Activated T-cell treated with anti-CD3 and anti-CD28 coated beads for 24 hours (primary cell): ENCODE data around the gene CIAO2A.

Experiments
- DNase-seq: peaks from one replicate; pipeline ENCODE4 v3.0.0-alpha.2; 2020; ENCODE audit warnings: low read depth

CIAO2A gene

DNA sequence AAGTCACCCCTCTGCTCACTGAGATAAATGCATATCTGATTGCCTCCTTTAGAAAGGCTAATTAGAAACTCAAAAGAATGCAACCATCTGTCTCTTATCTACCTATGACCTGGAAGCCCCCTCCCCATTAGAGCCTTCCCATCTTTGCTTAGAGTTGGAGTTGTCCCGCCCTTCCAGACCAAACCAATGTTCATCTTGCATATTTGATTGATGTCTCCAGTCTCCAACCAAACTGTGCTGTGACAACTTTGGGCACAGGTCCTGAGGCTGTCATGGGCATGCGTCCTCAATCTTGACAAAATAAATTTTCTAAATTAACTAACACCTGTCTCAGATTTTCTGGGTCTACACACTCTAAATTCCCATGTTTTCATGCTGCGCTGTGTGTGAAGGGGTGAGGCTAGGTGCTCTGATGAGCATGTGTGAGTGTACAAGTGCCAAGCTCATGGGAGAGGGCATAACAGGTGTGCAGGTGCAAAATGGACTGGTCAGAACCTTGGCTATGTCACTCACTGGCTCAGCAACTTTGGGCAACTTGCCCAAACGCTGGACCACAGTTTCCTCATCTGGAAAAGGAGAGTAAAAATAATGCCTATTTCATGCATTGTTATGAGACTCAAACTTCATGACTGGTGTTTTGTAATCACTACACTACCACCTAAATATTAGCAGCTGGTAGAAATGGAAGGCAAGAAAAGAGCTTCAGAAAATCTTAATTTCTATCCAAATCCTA lies 54.6 kb downstream of the CIAO2A start:
- DNase-seq, result no peak

DNA sequence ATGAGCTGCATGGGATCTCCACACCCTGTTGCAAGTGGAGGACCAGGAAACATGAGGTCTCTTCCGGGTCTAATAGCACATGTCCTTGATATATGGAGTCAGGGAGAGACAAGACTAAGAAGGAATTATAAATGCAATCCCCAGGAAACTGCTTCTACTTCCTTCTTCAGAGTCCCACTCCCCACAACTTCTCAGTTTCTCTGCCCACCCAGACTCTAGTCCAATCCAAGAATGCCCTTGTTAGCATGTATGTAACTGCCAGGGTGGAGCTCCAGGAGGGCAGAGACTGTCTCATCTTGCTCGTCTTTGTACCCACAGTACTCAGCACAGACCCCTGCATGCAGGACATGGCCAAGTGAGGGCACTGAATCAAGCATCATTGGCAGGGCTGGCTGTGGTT lies 55.7 kb downstream of the CIAO2A start:
- DNase-seq, result no peak

DNA sequence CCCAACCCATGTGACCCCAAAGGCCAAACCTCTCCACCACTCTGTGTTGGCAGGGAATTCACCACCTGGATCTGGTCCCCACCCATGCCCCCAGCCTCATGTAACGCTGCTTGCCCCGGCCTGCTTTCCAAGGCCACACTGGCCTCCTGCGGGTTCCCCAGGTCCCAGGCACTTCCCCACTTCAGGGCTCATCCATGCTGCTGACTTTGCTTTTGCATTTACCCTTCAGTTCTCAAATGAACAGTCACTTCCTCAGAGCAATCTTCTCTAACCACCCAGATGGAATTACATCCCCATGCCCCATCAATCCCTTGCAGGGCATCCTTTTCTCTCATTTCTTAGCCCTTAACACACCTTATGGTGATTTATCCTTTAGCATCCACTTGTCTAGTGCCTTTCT lies 56.5 kb downstream of the CIAO2A start:
- no peak for DNase-seq

DNA sequence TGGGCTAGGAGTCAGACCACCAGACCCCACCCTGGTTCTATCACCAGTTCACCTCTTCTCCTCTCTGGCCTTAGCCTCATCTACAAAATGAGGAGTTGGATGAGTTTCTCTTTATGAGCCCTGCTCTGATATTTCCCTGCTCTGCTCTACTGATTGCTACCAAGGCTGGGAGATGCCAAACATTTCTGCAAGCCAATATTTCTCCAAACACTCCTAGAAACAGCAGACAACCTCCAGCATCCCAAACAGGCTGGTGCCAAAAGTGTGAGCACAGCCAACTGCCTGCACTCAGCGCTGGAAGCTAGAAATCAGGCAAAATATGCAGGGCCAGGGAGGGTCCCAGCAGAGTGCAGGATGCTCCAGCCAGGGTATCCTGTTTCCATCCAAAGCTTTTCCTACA lies 58.1 kb downstream of the CIAO2A start:
- no peak for DNase-seq

DNA sequence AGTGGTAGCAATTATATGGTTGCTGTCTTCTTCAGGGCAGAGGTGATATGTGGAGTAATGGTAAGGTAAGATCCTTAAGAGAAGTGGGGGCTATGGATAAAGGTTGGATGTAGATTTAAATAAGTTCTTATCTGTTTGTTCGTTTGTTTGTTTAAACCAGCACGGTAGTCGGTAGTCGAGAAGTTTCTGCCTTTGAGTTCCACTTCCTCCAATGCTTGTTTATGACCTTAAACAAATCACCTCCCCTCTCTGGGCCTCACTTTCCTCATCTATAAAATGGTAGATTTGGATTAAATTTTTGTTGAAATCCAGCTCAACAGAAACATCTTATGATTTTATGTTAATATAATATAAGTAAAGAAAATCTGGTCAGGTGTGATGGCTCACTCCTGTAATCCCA lies 59.1 kb downstream of the CIAO2A start:
- DNase-seq, result no peak

DNA sequence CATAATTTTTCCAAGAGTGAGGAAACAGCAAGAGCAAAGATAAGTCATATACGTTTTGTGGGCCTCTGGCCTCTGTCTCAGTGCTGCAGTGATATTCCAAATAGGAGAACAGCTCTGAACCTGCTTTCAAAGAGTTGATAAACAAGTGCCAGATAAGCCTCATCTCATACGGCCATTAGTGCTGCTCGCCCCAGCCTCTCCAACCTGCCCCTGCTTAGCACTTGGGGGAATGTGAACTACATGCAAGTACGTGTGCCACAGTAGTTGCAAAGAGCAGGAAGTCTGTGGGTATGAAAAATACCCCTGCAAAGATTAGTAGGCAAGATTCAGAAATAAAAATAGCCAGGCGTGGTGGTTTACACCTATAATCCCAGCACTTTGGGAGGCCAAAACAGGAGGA lies 61.3 kb downstream of the CIAO2A start:
- DNase-seq, result no peak

DNA sequence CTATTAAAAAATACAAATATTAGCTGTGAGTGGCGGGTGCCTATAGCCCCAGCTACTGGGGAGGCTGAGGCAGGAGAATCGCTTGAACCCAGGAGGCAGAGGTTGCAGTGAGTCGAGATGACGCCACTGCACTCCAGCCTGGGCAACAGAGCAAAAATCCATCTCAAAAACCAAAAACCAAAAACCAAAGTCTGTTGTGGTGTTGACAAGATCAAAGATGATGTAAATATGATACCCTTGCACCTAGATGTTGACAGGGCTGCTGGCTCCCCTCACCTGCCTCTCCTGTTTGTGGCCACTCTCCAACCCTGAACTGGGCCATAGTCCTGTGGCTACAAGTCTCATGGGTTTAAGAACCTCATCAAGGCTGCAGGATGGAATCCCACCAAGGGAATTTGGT lies 63.5 kb downstream of the CIAO2A start:
- DNase-seq, result no peak

DNA sequence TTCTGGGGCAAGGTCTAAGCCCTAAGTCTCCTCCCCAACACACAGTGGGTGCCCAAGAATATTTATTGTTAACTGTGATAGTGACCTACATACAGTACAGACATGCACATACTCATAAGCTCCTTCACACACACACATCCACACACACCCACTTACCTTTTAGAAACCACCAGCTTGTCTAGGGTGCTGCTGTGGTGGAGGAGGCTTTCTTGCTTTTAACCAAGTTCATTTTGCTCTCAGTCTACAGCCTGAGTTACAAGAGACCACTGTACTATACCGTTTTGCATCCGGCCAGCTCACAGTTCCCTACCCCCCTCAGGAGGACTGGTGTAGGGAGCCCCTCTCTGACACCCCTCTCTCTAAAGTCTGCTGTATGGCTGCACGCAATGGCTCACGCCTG lies 64.0 kb downstream of the CIAO2A start:
- no peak for DNase-seq

DNA sequence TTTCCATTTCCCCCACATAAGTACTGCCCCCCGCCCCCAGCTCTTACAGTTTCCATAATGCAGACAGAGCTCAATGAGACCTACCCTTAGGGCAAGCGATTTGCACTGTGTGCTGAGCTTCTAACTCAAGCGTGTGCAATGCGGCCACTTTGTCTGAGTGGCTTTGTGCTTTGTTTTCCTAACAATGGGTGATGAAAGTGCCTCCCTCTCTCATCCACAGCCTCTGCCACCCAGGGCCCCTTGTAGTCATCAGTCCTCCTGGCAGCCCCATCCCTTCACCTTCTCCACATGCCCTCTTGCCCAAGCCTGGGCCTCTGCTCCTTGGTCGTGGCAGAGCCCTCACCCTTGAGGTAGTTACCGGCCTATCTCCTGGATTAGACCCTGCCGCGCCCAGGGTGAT lies 64.5 kb downstream of the CIAO2A start:
- no peak for DNase-seq

DNA sequence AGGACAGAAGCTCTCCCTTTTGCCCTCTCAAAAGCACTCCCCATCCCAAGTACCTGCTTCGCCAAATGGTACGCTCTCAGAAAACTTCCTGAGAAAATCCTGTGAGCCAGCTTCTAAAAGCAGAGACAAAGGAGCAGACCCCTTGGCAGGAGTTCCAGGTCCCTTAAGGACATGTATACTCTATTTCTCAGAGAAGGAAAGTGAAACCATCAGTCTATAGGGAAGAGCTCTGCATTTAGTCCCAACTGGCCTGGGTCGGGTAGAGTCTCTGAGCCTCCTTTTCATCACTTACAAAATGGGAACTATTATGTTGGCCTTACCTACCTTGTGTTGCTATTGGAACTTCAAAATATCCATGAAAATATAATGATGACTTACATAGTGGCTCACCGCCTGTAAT lies 67.0 kb downstream of the CIAO2A start:
- no peak for DNase-seq

DNA sequence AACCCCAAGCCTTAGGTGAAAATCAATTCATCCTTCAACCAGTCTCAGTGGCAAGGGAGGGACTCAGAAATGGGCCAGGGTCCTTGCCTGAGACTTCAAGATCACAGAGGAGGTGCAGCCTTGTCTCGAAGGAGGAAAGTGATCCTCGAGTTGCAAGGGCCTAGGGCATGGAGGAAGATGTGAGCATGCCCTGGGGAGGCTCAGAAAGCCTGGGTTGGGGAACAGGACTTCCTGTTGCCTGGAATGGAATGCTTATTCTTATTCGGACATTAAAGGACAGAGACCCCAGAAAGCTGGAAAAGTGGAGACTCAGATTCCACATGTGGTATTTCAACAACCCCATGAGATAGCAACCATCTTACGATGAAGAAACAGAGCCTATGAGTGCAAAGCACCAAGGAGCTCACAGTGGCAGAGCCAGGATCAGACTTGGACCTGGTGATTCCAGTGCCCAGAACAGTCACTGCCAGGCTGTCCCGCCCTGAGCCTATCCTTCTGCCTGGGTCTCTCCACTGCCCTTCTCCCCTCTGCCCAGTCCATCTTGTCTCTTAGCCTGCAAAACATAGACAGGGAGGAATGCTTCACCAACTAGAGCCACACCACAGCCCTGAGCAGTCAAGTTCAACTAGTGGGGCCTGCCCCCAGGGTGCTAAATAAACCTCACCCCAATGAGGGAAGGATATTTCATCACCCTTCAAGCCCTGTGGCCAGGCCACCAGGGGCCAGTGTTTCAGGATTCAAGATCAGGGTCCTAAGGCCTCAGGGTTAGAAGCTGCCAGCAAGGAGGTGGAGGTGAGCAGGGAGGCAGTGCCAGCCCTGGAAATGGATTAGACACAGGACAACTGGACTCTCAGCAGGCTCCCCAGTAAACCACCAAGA lies 69.2 kb downstream of the CIAO2A start:
- no peak for DNase-seq

DNA sequence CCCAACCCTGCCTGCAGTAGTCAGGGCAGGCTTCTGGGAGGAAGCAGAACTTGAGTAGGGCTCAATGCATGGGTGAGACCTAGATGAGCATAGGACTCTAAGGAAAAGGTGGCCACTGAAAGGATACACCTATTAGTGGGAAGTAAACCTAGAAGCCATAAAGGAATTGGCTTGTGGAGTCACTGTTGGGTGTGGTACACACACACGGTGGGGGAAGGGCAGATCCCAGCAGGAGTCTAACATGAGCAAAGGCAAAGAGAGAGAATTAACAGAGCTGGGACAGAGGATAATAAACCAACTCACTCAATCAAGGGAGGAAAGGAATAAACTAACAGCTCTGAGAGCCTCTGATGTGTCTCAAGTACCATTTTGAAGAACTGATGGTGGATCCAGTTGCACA lies 70.4 kb downstream of the CIAO2A start:
- no peak for DNase-seq

DNA sequence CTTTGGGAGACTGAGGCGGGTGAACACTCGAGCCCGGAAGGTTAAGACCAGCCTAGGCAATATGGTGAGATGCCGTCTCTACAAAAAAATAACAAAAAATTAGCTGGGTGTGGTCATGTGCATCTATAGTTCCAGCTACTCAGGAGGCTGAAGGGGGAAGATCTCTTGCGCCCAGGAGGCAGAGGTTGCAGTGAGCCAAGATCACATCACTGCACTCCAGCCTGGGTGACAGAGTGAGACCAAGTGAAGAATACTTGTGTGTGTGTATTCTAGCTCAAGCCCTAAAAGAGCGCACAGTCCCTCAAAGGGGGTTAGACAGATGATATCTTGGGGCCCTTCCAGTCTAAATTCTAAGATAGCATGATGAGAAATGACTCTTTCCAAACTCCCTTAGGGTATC lies 71.1 kb downstream of the CIAO2A start:
- no peak for DNase-seq
